CD14-positive monocyte (primary cell): ENCODE results near the gene INPP5J. TPM values are rescaled to one million over a fixed set of nuclear protein-coding genes. Genes with fewer than 3 reads are reported as not detected.
A peak's percentile ranks its signal among the peaks of the same experiment; 100 is the strongest.

ENCODE experiments used
- DNase-seq, 3 donors: peaks; one replicate each; pipeline ENCODE4 v3.0.0-alpha.2; 2011 to 2022
- H2AFZ ChIP-seq: 2 replicates; pipeline ENCODE4 v1.6.0; 2012; ENCODE audit warnings: mild to moderate bottlenecking, low read depth, low read length, inconsistent platforms; ENCODE audit not compliant: insufficient read depth, poor library complexity, severe bottlenecking
- H3K27ac ChIP-seq, 2 donors: 1 replicate in 1 of 2; 2 replicates in 1 of 2; pipeline ENCODE4 v1.5.1; 2012 to 2013; ENCODE audit warnings: low read length in 2 of 2, control low read depth in 1 of 2, inconsistent platforms in 1 of 2, low read depth in 1 of 2, mild to moderate bottlenecking in 1 of 2
- H3K27me3 ChIP-seq, 2 donors: one replicate each; pipeline versions ENCODE4 v1.6.0 to v1.6.1; 2011 to 2013; ENCODE audit warnings: low read length in 2 of 2; ENCODE audit not compliant: control insufficient read depth in 2 of 2, insufficient read depth in 2 of 2
- H3K36me3 ChIP-seq, 2 donors: replicated peaks in 1 of 2; 1 replicate in 1 of 2; 2 replicates in 1 of 2; pipeline versions ENCODE4 v1.5.1 to v1.6.1; 2012 to 2013; ENCODE audit warnings: low read length in 2 of 2, control low read depth in 1 of 2, inconsistent platforms in 1 of 2, mild to moderate bottlenecking in 1 of 2; ENCODE audit not compliant: insufficient read depth in 2 of 2, control insufficient read depth in 1 of 2
- H3K4me1 ChIP-seq, 2 donors: 1 replicate in 1 of 2; 2 replicates in 1 of 2; pipeline versions ENCODE4 v1.5.1 to v1.6.1; 2012 to 2013; ENCODE audit warnings: low read length in 2 of 2, control low read depth in 1 of 2, inconsistent platforms in 1 of 2, mild to moderate bottlenecking in 1 of 2, moderate library complexity in 1 of 2; ENCODE audit not compliant: insufficient read depth in 2 of 2, control insufficient read depth in 1 of 2
- H3K4me2 ChIP-seq: replicated peaks from 2 replicates; pipeline ENCODE3; 2012; ENCODE audit warnings: low read length, moderate library complexity, mild to moderate bottlenecking; ENCODE audit not compliant: poor library complexity, severe bottlenecking; ENCODE audit errors: extremely low read depth
- H3K4me3 ChIP-seq, 3 experiments: fragments of 200-600 bp in 1 of 3; sonication (generic) in 1 of 3; replicated peaks in 1 of 3; 1 replicate in 2 of 3; 2 replicates in 1 of 3; pipeline ENCODE4 v1.5.1; 2011 to 2013; ENCODE audit warnings: low read length in 3 of 3, mild to moderate bottlenecking in 3 of 3, control low read depth in 2 of 3, low read depth in 2 of 3, inconsistent platforms in 1 of 3, moderate library complexity in 1 of 3
- H3K79me2 ChIP-seq: 2 replicates; pipeline ENCODE4 v1.6.0; 2012; ENCODE audit warnings: mild to moderate bottlenecking, control low read depth, inconsistent platforms, low read length, moderate library complexity; ENCODE audit not compliant: insufficient read depth
- H3K9ac ChIP-seq: 2 replicates; pipeline ENCODE4 v1.6.0; 2017; ENCODE audit warnings: low read length, mild to moderate bottlenecking; ENCODE audit not compliant: insufficient read depth, poor library complexity, severe bottlenecking
- H3K9me3 ChIP-seq, 2 donors: replicated peaks in 1 of 2; 1 replicate in 1 of 2; 2 replicates in 1 of 2; pipeline versions ENCODE4 v1.5.1 to v1.6.1; 2012 to 2013; ENCODE audit warnings: low read length in 2 of 2, control low read depth in 1 of 2; ENCODE audit not compliant: control insufficient read depth in 1 of 2, insufficient read depth in 1 of 2
- H4K20me1 ChIP-seq: 2 replicates; pipeline ENCODE4 v1.6.0; 2012; ENCODE audit warnings: mild to moderate bottlenecking, low read length, control low read depth, moderate library complexity; ENCODE audit not compliant: insufficient read depth
- H3K27ac Mint-ChIP-seq, 7 donors: one replicate each; pipeline ENCODE4 v1.8.0; 2020; ENCODE audit warnings: mild to moderate bottlenecking in 7 of 7, mixed read lengths in 7 of 7, moderate library complexity in 6 of 7, inconsistent platforms in 2 of 7
- H3K27me3 Mint-ChIP-seq, 3 donors: one replicate each; pipeline ENCODE4 v1.8.0; 2021 to 2022; ENCODE audit warnings: low read depth in 3 of 3, mild to moderate bottlenecking in 3 of 3, mixed read lengths in 3 of 3, moderate library complexity in 3 of 3, inconsistent platforms in 1 of 3
- H3K36me3 Mint-ChIP-seq, 2 donors: one replicate each; pipeline ENCODE4 v1.8.0; 2020; ENCODE audit warnings: mixed read lengths in 2 of 2, inconsistent platforms in 1 of 2, mild to moderate bottlenecking in 1 of 2
- H3K4me1 Mint-ChIP-seq: one replicate; pipeline ENCODE4 v1.8.0; 2020; ENCODE audit warnings: mild to moderate bottlenecking, mixed read lengths
- H3K4me3 Mint-ChIP-seq, 2 donors: one replicate each; pipeline ENCODE4 v1.8.0; 2020; ENCODE audit warnings: mild to moderate bottlenecking in 2 of 2, mixed read lengths in 2 of 2, moderate library complexity in 1 of 2
- H3K9me3 Mint-ChIP-seq, 7 donors: one replicate each; pipeline ENCODE4 v1.8.0; 2020 to 2022; ENCODE audit warnings: mixed read lengths in 7 of 7, mild to moderate bottlenecking in 6 of 7, moderate library complexity in 6 of 7, inconsistent platforms in 2 of 7
- CTCF ChIP-seq: fragments of 200-600 bp; IDR thresholded peaks from one replicate; pipeline ENCODE4 v1.8.0; 2022; ENCODE audit warnings: antibody characterized with exemption, mild to moderate bottlenecking
- WGBS: methylation state at CpG from one replicate; pipeline ENCODE4 v1.1.5; 2013; ENCODE audit warnings: missing lambda C conversion rate; ENCODE audit not compliant: insufficient coverage; 5-methylcytosine and 5-hydroxymethylcytosine counted together
- intact Hi-C, 2 donors: fragments of 100-400 bp; cut with micrococcal nuclease; formaldehyde crosslinking; loops; one replicate each; pipeline versions ENCODE4 v1.15.0 to v1.15.1; 2023
- polyA plus RNA-seq, 3 donors: library from polyadenylated mRNA; depleted of rRNA in 1 of 3; unstranded in 2 of 3; stranded (reverse) in 1 of 3; fragments of 300-500 nt in 2 of 3; fragments of >200 nt in 1 of 3; fragmentation: Illumina TruSeq in 2 of 3; gene quantifications; 1 replicate in 2 of 3; 2 replicates in 1 of 3; pipeline ENCODE4 v1.2.3, GENCODE V29; 2012 to 2021

INPP5J gene
- polyA plus RNA-seq, 3 donors: 0.03 TPM; not detected in 2

GRCh38 chr22:31148488-31148887, 25.7 kb downstream of the INPP5J start:
- H3K36me3 ChIP-seq: no peaks in the 10 kb centered on the region
- TF ChIP-seq CTCF: no peak
- no peak overlapping the region for H3K9ac ChIP-seq
- H3K9me3 Mint-ChIP-seq: peaks cover 2 to 19% (median 9%) of the 10 kb centered on the region in 7 donors
- H3K27ac ChIP-seq: no peak overlapping the region
- H3K27ac Mint-ChIP-seq: no peak overlapping the region
- no peak for DNase-seq
- no peaks in the 10 kb centered on the region for H4K20me1 ChIP-seq
- peaks cover 0 to 7% of the 10 kb centered on the region in 2 donors for H3K9me3 ChIP-seq
- peaks cover 0 to 2% of the 10 kb centered on the region in 2 donors for H3K27me3 ChIP-seq
- intact Hi-C loops: no loop called here
- WGBS: no CpG with 5 or more reads among the region's 1 CpG
- no peaks in the 10 kb centered on the region for H3K4me1 ChIP-seq
- peaks cover 6% of the 10 kb centered on the region for H3K4me1 Mint-ChIP-seq
- H3K4me3 Mint-ChIP-seq: no peak overlapping the region
- no peak overlapping the region for H3K4me3 ChIP-seq
- no peaks in the 10 kb centered on the region for H3K79me2 ChIP-seq
- peaks cover 6 to 8% (median 7%) of the 10 kb centered on the region in 3 donors for H3K27me3 Mint-ChIP-seq
- H3K4me2 ChIP-seq: no peak overlapping the region
- no peaks in the 10 kb centered on the region for H3K36me3 Mint-ChIP-seq
- H2AFZ ChIP-seq: peak overlapping the region; percentile 32

DNA sequence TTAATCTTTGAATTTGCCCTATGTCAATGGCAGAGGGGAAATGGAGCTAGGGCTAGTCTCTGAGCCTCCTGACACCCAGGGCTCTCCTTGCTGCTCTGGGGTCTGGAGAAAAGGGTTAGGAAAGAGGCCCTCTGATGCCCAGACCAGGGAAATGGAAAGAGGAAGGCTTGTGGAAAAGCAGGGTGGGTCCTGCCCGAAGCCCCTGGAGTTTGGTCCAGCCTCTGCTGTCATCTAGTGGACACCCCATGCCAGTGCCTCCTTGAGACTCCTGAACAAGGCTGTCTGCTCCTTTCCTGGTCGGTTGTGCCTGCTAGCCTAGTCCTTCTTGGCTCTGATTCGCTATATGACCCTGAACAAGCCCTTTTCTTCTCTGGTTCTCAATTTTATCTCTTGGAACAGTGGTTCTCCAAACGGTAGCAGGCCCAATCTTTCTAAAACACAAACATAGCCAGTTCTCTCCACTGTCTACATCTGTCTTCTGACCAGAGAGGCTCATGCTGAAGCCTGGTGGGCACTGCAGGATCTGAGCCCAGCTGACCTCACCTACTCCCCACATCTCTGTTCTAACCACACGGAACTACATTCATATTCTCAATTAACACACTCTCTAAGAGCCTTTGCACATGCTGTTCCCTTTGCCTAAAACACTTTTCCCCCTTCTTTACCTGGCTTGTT, 26.3 kb downstream of the INPP5J start:
- no peaks in the 10 kb centered on the region for H3K79me2 ChIP-seq
- intact Hi-C loops: no loop called here
- Mint-ChIP-seq H3K4me3 (no peak overlapping the region), H3K36me3 (no peaks in the 10 kb centered on the region), H3K27me3 (peaks cover 6 to 9% (median 8%) of the 10 kb centered on the region in 3 donors), H3K4me1 (peaks cover 6% of the 10 kb centered on the region), H3K27ac (peak overlapping the region in 1 of 7 donors; percentile 13), H3K9me3 (peaks cover 2 to 19% (median 9%) of the 10 kb centered on the region in 7 donors)
- no peak overlapping the region for H3K4me3 ChIP-seq
- H3K9me3 ChIP-seq: peaks cover 0 to 7% of the 10 kb centered on the region in 2 donors
- 24% methylated on average over 5 of the region's 5 CpGs for WGBS
- H2AFZ ChIP-seq: peak overlapping the region; percentile 32
- no peak overlapping the region for H3K9ac ChIP-seq
- H3K27me3 ChIP-seq: peaks cover 0 to 2% of the 10 kb centered on the region in 2 donors
- H3K4me2 ChIP-seq: no peak overlapping the region
- H3K36me3 ChIP-seq: no peaks in the 10 kb centered on the region
- peak; percentile 75 for TF ChIP-seq CTCF
- no peaks in the 10 kb centered on the region for H4K20me1 ChIP-seq
- no peak overlapping the region for H3K27ac ChIP-seq
- H3K4me1 ChIP-seq: no peaks in the 10 kb centered on the region
- DNase-seq: peak; percentile 26 to 52 (median 43)
